HUES64 (cell line): Measurements from ENCODE around the gene OR1N2.
"Not testable (repeated sequence)": the region's sequence is repeated elsewhere in the genome, so short reads cannot be mapped to it uniquely, and the experiment has no call there.

ENCODE experiments used
- H3K27ac ChIP-seq: 2 replicates; pipeline ENCODE4 v1.7.0; 2013; ENCODE audit warnings: low read depth, low read length, inconsistent platforms
- H3K27me3 ChIP-seq: 2 replicates; pipeline ENCODE4 v1.6.1; 2013; ENCODE audit warnings: mild to moderate bottlenecking, low read length; ENCODE audit not compliant: insufficient read depth
- H3K36me3 ChIP-seq: 2 replicates; pipeline ENCODE4 v1.6.1; 2013; ENCODE audit warnings: mild to moderate bottlenecking, low read length; ENCODE audit not compliant: insufficient read depth
- H3K4me1 ChIP-seq: 2 replicates; pipeline ENCODE4 v1.6.1; 2013; ENCODE audit warnings: mild to moderate bottlenecking, low read length, moderate library complexity; ENCODE audit not compliant: insufficient read depth
- H3K4me3 ChIP-seq: 2 replicates; pipeline ENCODE4 v1.5.1; 2013; ENCODE audit warnings: mild to moderate bottlenecking, low read length, moderate library complexity
- H3K9ac ChIP-seq: 2 replicates; pipeline ENCODE4 v1.6.1; 2013; ENCODE audit warnings: mild to moderate bottlenecking, low read depth, low read length
- H3K9me3 ChIP-seq: 2 replicates; pipeline ENCODE4 v1.6.1; 2013; ENCODE audit warnings: low read depth, low read length; ENCODE audit not compliant: insufficient read depth
- WGBS: fragments of 150-250, 120-280 bp; methylation state at CpG from one replicate; pipeline ENCODE4 v1.1.7; 2013; ENCODE audit warnings: missing lambda C conversion rate; 5-methylcytosine and 5-hydroxymethylcytosine counted together

Gene OR1N2

GRCh38 chr9:122538757-122539156 lies 14.2 kb upstream of the OR1N2 start:
- no peak overlapping the region for H3K9ac ChIP-seq
- no CpG with 5 or more reads among the region's 2 CpGs for WGBS
- no peaks in the 10 kb centered on the region for H3K36me3 ChIP-seq
- no peak overlapping the region for H3K4me3 ChIP-seq
- no peaks in the 10 kb centered on the region for H3K27me3 ChIP-seq
- peaks cover 33% of the 10 kb centered on the region for H3K9me3 ChIP-seq
- no peaks in the 10 kb centered on the region for H3K4me1 ChIP-seq
- no peak overlapping the region for H3K27ac ChIP-seq

DNA sequence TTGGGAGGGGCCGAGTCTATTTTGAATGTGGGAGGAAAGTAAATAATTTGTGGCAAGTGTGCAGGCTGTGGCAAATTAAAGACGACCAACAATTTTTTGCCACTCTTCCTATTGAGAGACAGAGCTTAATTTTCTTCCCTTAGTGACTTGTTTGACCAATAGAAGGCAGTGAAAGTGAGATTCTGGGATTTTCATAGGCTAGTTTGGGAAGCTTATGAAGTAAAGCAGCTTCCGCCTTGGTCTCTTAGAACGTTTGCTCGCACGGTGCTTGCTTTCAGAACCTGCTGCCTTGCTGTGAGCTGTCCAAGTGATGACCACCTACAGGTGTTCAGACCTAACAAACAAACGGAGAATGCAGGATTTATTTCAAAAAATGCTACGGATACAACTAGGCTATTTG lies 6.7 kb upstream of the OR1N2 start:
- Histone ChIP-seq H3K36me3 (no peaks in the 10 kb centered on the region), H3K9me3 (peaks cover 52% of the 10 kb centered on the region; the same call in 1 of the 2 replicates), H3K27ac (no peak overlapping the region), H3K4me3 (no peak overlapping the region), H3K9ac (no peak overlapping the region), H3K4me1 (no peaks in the 10 kb centered on the region), H3K27me3 (no peaks in the 10 kb centered on the region)
- WGBS, result 75% methylated on average over 7 of the region's 8 CpGs

DNA sequence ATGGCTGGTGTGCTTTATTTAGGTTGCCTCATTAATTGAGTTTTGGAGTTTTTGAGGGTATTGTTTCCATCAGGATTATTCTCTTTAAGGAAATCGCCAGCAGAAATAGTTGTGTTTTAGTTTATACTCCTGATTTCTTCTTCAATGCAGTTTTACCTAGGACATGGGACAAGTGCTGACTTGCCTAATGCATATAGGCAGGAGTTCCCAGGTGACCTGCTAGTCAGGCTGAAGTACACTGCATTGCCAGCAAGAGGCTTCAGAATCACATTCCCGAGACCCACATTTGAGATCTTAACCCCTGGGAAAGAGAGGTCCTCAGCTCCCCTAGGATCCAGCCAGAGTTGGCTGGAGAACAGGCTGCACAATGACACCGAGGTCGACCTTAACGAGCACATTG lies 1.5 kb upstream of the OR1N2 start:
- H3K9me3 ChIP-seq, result peaks cover 39% of the 10 kb centered on the region
- no peak overlapping the region for H3K27ac ChIP-seq
- no peaks in the 10 kb centered on the region for H3K4me1 ChIP-seq
- no peak overlapping the region for H3K4me3 ChIP-seq
- 71% methylated on average over 5 of the region's 5 CpGs for WGBS
- H3K9ac ChIP-seq, result no peak overlapping the region
- H3K27me3 ChIP-seq, result no peaks in the 10 kb centered on the region; the same call in 1 of the 2 replicates
- no peaks in the 10 kb centered on the region for H3K36me3 ChIP-seq

GRCh38 chr9:122561446-122561845 lies 8.5 kb downstream of the OR1N2 start:
- Histone ChIP-seq H3K9me3 (peaks cover 52% of the 10 kb centered on the region), H3K27me3 (no peaks in the 10 kb centered on the region; the same call in 1 of the 2 replicates), H3K9ac (no peak overlapping the region), H3K4me3 (no peak overlapping the region), H3K4me1 (no peaks in the 10 kb centered on the region), H3K27ac (no peak overlapping the region), H3K36me3 (no peaks in the 10 kb centered on the region)
- WGBS, result 66% methylated on average over 4 of the region's 4 CpGs

DNA sequence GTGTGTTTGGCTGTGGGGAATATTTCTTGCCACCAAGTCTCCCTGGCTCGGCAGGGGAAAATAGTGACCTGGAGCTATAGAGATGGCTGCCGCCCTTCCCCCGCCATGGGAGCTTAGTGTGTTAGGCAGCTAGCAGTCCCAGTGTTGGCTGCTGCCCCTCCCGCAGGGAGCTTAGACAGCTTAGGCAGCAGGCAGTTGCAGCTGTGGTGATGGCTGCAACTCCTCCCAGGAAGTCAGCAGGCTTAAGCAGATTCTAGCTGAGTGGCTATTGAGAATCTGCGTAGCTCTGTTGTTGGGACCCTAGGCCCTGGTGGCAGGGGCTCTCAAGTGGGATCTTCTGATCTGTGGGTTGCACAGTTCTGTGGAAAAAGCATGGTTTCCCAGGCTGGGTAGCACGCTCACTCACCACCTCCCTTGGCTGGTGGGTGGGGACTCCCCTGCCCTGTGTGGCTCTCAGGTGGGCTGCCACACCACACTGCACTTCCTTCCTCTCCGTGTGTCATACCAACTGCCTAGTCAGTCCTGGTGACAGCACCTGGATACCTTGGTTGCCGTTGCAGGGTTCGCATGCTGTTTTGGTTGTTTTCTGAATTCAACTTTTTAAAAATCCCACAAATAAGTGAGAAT lies 9.3 kb downstream of the OR1N2 start:
- Histone ChIP-seq H3K9me3 (peaks cover 51% of the 10 kb centered on the region), H3K36me3 (no peaks in the 10 kb centered on the region), H3K27ac (no peak overlapping the region), H3K9ac (no peak overlapping the region), H3K27me3 (no peaks in the 10 kb centered on the region; the same call in 1 of the 2 replicates), H3K4me1 (no peaks in the 10 kb centered on the region), H3K4me3 (no peak overlapping the region)
- WGBS, result 78% methylated on average over 9 of the region's 9 CpGs

- Histone ChIP-seq H3K36me3 (no peaks in the 10 kb centered on the region), H3K27me3 (no peaks in the 10 kb centered on the region), H3K9ac (no peak overlapping the region), H3K4me3 (no peak overlapping the region), H3K9me3 (peaks cover 71% of the 10 kb centered on the region), H3K4me1 (no peaks in the 10 kb centered on the region), H3K27ac (no peak overlapping the region)
- WGBS, result 89% methylated on average over 4 of the region's 4 CpGs
Observed at GRCh38 chr9:122567901-122568300, 15.0 kb downstream of the OR1N2 start.

GRCh38 chr9:122572456-122572855 lies 19.5 kb downstream of the OR1N2 start:
- Histone ChIP-seq H3K27me3 (no peaks in the 10 kb centered on the region), H3K4me1 (no peaks in the 10 kb centered on the region), H3K9ac (no peak overlapping the region), H3K36me3 (no peaks in the 10 kb centered on the region), H3K27ac (no peak overlapping the region), H3K9me3 (peaks cover 79% of the 10 kb centered on the region), H3K4me3 (no peak overlapping the region)
- 48% methylated on average over 2 of the region's 2 CpGs for WGBS

GRCh38 chr9:122579874-122580273 lies 27.0 kb downstream of the OR1N2 start:
- Histone ChIP-seq H3K27me3 (no peaks in the 10 kb centered on the region), H3K36me3 (no peaks in the 10 kb centered on the region), H3K27ac (no peak overlapping the region), H3K9ac (no peak overlapping the region), H3K4me1 (no peaks in the 10 kb centered on the region), H3K9me3 (peaks cover 67% of the 10 kb centered on the region), H3K4me3 (no peak overlapping the region)
- 66% methylated on average over 5 of the region's 5 CpGs for WGBS

DNA sequence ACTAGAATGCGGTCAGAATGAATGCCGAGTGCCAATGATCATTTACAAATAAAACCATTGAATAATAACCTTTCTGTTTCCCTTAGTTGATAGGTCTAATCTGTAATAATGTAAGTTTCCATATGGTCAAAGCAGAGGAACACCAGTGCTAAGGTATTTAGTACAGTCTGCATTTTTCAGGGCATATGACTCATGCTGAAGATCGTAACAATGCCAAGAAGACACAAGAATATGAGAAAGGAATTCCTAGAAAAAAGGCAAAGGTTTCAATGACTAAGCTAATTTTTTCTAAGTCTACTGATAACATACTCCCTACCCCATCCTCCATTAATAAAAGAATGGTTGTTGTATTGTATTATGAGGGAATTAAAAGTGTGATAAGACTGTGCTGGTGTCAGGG lies 27.4 kb downstream of the OR1N2 start:
- no peaks in the 10 kb centered on the region for H3K27me3 ChIP-seq
- no peak overlapping the region for H3K9ac ChIP-seq
- H3K27ac ChIP-seq, result no peak overlapping the region
- H3K36me3 ChIP-seq, result no peaks in the 10 kb centered on the region
- WGBS, result 91% methylated on average over 3 of the region's 3 CpGs
- H3K9me3 ChIP-seq, result peaks cover 66% of the 10 kb centered on the region
- H3K4me1 ChIP-seq, result no peaks in the 10 kb centered on the region
- no peak overlapping the region for H3K4me3 ChIP-seq

GRCh38 chr9:122583284-122583683 lies 30.4 kb downstream of the OR1N2 start, which contains the start of gene OR1L8:
OR1L8 (minus strand) TSS chr9:122583384; CDS start chr9:122568477, 14,907 bp downstream.
- H3K9ac ChIP-seq, H3K4me3 ChIP-seq, H3K4me1 ChIP-seq, H3K27me3 ChIP-seq, H3K36me3 ChIP-seq, H3K27ac ChIP-seq: not testable (repeated sequence)
- WGBS, result 91% methylated on average over 8 of the region's 8 CpGs
- peaks cover 54% of the 10 kb centered on the region for H3K9me3 ChIP-seq
